GM12878 (cell line): Measurements from ENCODE around the gene PTPRU. TPM values are rescaled to one million over a fixed set of nuclear protein-coding genes. Genes with fewer than 3 reads are reported as not detected.

ENCODE experiments used
- ATAC-seq: fragments of 200-7000 bp; cut with Tn5 transposase; 3 replicates; pipeline ENCODE4 v1.9.1; 2020; ENCODE audit warnings: mild to moderate bottlenecking, moderate library complexity
- BruUV-seq: library from RNA; stranded (reverse); fragments of 400-500 nt; replicated peaks from 2 replicates; lab custom pipeline; 2021; lab: Mats Ljungman, UMichigan
- CTCF ChIA-PET: fragments of 300-600 bp; sonication (Branson Sonifier 250); formaldehyde crosslinking; extraction: SDS; loops from one replicate; lab custom pipeline; 2021; ENCODE audit warnings: inconsistent platforms; lab: Yijun Ruan, JAX
- POLR2A ChIA-PET: fragments of 350-600 bp; formaldehyde crosslinking; extraction: SDS; loops from one replicate; lab custom pipeline; 2021; ENCODE audit warnings: inconsistent platforms; lab: Charles Lee
- RAD21 ChIA-PET: fragments of 300-600 bp; sonication (Branson Sonifier 250); formaldehyde crosslinking; loops from one replicate; lab custom pipeline; 2023; ENCODE audit warnings: antibody characterized with exemption; ENCODE audit not compliant: unreplicated experiment; lab: Charles Lee
- SMC1A ChIA-PET: fragments of 300-600 bp; sonication (Branson Sonifier 250); formaldehyde crosslinking; loops from one replicate; lab custom pipeline; 2023; ENCODE audit not compliant: unreplicated experiment, uncharacterized antibody; lab: Charles Lee
- DNase-seq: peaks from one replicate; pipeline ENCODE4 v3.0.0-alpha.2; 2011; ENCODE audit warnings: low read depth, low spot score
- FAIRE-seq: peaks from 3 replicates; lab custom pipeline; 2011; peaks lifted over from hg19 to GRCh38; lab: Jason Lieb, UNC
- H2AFZ ChIP-seq: 2 replicates; pipeline ENCODE4 v1.6.0; 2011; ENCODE audit warnings: low read depth, low read length, control low read depth; ENCODE audit not compliant: control insufficient read depth
- H3K27ac ChIP-seq: 2 replicates; pipeline ENCODE4 v1.5.1; 2011; ENCODE audit warnings: control low read depth; ENCODE audit not compliant: control insufficient read depth, insufficient read depth
- H3K27me3 ChIP-seq, 2 experiments: replicated peaks in 1 of 2; 2 replicates each; pipeline versions ENCODE4 v1.6.0 to v1.6.1; 2011; ENCODE audit warnings: low read length in 1 of 2; ENCODE audit not compliant: control insufficient read depth in 2 of 2, insufficient read depth in 2 of 2
- H3K36me3 ChIP-seq, 2 experiments: 2 replicates each; pipeline ENCODE4 v1.5.1; 2011; ENCODE audit warnings: low read length in 1 of 2; ENCODE audit not compliant: control insufficient read depth in 2 of 2, insufficient read depth in 2 of 2
- H3K4me1 ChIP-seq: 2 replicates; pipeline ENCODE4 v1.6.1; 2011; ENCODE audit warnings: mild to moderate bottlenecking, low read length, moderate library complexity, mixed read lengths; ENCODE audit not compliant: control insufficient read depth, insufficient read depth
- H3K4me2 ChIP-seq: 2 replicates; pipeline ENCODE4 v1.6.0; 2011; ENCODE audit warnings: control low read depth; ENCODE audit not compliant: control insufficient read depth, insufficient read depth
- H3K4me3 ChIP-seq: fragments of 200-600 bp; sonication (generic); 2 replicates; pipeline ENCODE4 v1.5.1; 2016
- H3K79me2 ChIP-seq: 2 replicates; pipeline ENCODE4 v1.6.0; 2011; ENCODE audit warnings: low read length; ENCODE audit not compliant: control insufficient read depth, insufficient read depth
- H3K9ac ChIP-seq: 2 replicates; pipeline ENCODE4 v1.8.0; 2011; ENCODE audit warnings: low read length, control low read depth, mixed read lengths; ENCODE audit not compliant: control insufficient read depth, insufficient read depth
- H3K9me3 ChIP-seq: replicated peaks from 3 replicates; pipeline ENCODE4 v1.5.1; 2011; ENCODE audit warnings: mild to moderate bottlenecking, low read length; ENCODE audit not compliant: control insufficient read depth, insufficient read depth
- H4K20me1 ChIP-seq: 2 replicates; pipeline ENCODE4 v1.6.0; 2011; ENCODE audit not compliant: control insufficient read depth, insufficient read depth
- BCL3 ChIP-seq: IDR thresholded peaks from 2 replicates; pipeline ENCODE4 v1.6.1; 2011; ENCODE audit warnings: borderline replicate concordance, low read depth, mild to moderate bottlenecking, moderate library complexity, low read length; ENCODE audit not compliant: insufficient read depth, poor library complexity, severe bottlenecking
- BMI1 ChIP-seq: fragments of 450-650 bp; IDR thresholded peaks from 2 replicates; pipeline ENCODE4 v1.6.1; 2016; ENCODE audit warnings: mild to moderate bottlenecking, moderate library complexity, borderline replicate concordance
- CREM ChIP-seq: IDR thresholded peaks from 2 replicates; pipeline ENCODE4 v1.6.1; 2014; ENCODE audit warnings: antibody characterized with exemption, low read depth
- POLR2A ChIP-seq: IDR thresholded peaks from 2 replicates; pipeline ENCODE4 v1.6.1; 2011; ENCODE audit warnings: low read depth, mild to moderate bottlenecking, low read length
- SP1 ChIP-seq: IDR thresholded peaks from one replicate; pipeline ENCODE4 v1.6.1; 2011; ENCODE audit warnings: low read depth, low read length
- SREBF2 ChIP-seq: IDR thresholded peaks from 2 replicates; pipeline ENCODE4 v1.6.1; 2012; ENCODE audit warnings: mild to moderate bottlenecking, low read length
- SRF ChIP-seq, 2 experiments: IDR thresholded peaks; 2 replicates each; pipeline ENCODE4 v1.6.1; 2011; ENCODE audit warnings: low read depth in 2 of 2, low read length in 2 of 2, mild to moderate bottlenecking in 1 of 2, moderate library complexity in 1 of 2
- TCF12 ChIP-seq: IDR thresholded peaks from 2 replicates; pipeline ENCODE4 v1.6.1; 2011; ENCODE audit warnings: low read depth, mild to moderate bottlenecking, low read length
- ZBED1 ChIP-seq: IDR thresholded peaks from 2 replicates; pipeline ENCODE4 v1.6.1; 2016; ENCODE audit warnings: borderline replicate concordance
- ZNF274 ChIP-seq: IDR thresholded peaks from one replicate; pipeline ENCODE4 v1.8.0; 2011; ENCODE audit not compliant: insufficient read length, insufficient read depth
- ZNF384 ChIP-seq: IDR thresholded peaks from 2 replicates; pipeline ENCODE4 v1.6.1; 2012; ENCODE audit warnings: low read depth, mild to moderate bottlenecking, low read length, improper control_type of control experiment, borderline replicate concordance
- WGBS: methylation state at CpG from one replicate; pipeline ENCODE4 v1.1.6; 2016; ENCODE audit warnings: low lambda C conversion rate; ENCODE audit not compliant: insufficient replicate concordance, insufficient coverage; ENCODE audit errors: missing lambda C conversion rate; 5-methylcytosine and 5-hydroxymethylcytosine counted together
- in situ Hi-C: fragments of 300-500 bp; cut with MboI; formaldehyde crosslinking; loops from 9 replicates; pipeline ENCODE4 v1.14.3; 2018; ENCODE audit warnings: mixed read lengths
- intact Hi-C: fragments of 100-400 bp; cut with micrococcal nuclease; formaldehyde crosslinking; loops from one replicate; pipeline ENCODE4 v1.14.2; 2022; ENCODE audit not compliant: unreplicated experiment
- polyA plus RNA-seq, 11 experiments: library from polyadenylated mRNA; depleted of rRNA in 4 of 11; unstranded in 6 of 11; stranded (reverse) in 5 of 11; fragments of >200 nt; fragmentation: Nextera tagmentation in 4 of 11; fragmentation: Illumina TruSeq in 1 of 11; extraction: Ambion mirVana in 4 of 11; extraction: Trizol in 1 of 11; gene quantifications; 1 replicate in 1 of 11; 2 replicates in 10 of 11; pipeline versions ENCODE4 v1.2.1 to v1.2.3, GENCODE V29; 2011 to 2016; ENCODE audit warnings: inconsistent platforms in 2 of 11, missing spikeins in 2 of 11, low read depth in 1 of 11
- total RNA-seq, 4 experiments: library from RNA; depleted of rRNA in 3 of 4; stranded (reverse); fragments of >200 nt in 3 of 4; fragmentation: Illumina TruSeq in 1 of 4; extraction: Trizol in 1 of 4; gene quantifications; 2 replicates each; pipeline versions ENCODE4 v1.2.1 to v1.2.3, GENCODE V29; 2013 to 2021
- TF ChIP-seq, protein P1 (sequence below): fragments of 450-650 bp; IDR thresholded peaks from 2 replicates; pipeline ENCODE4 v1.6.1; 2018; ENCODE audit warnings: borderline replicate concordance, mild to moderate bottlenecking; ENCODE audit not compliant: partially characterized antibody

Gene PTPRU
- total and polyA plus RNA-seq, 10 of the 15 experiments (the other 5 are each of a cell fraction or from before 2014, with no cell fraction given) = 0.04 to 2.5 (median 0.73) TPM

- intact Hi-C loops = loop anchor here (5.0 kb wide), 1 partner anchor 868 kb away; no protein-coding TSS in a partner anchor
- Histone ChIP-seq H3K9me3 (no peaks in the 10 kb centered on the region), H4K20me1 (no peaks in the 10 kb centered on the region), H2AFZ (no peak overlapping the region), H3K4me3 (no peak overlapping the region)
- no TSS peak for BruUV-seq
- SMC1A ChIA-PET = no interaction called here
- no peak for FAIRE-seq
- 42% methylated on average over 7 of the region's 7 CpGs for WGBS
- TF ChIP-seq POLR2A (no peak), SP1 (no peak), BCL3 (no peak), ZBED1 (no peak), BMI1 (no peak), TCF12 (no peak)
- TF ChIP-seq, all 136 proteins: peak for 0
- Histone ChIP-seq H3K27me3 (peaks cover 10 to 21% of the 10 kb centered on the region in 2 experiments), H3K9ac (no peak overlapping the region), H3K27ac (no peak overlapping the region), H3K4me2 (no peak overlapping the region), H3K36me3 (no peaks in the 10 kb centered on the region), H3K79me2 (no peaks in the 10 kb centered on the region), H3K4me1 (peaks cover 8% of the 10 kb centered on the region)
- ATAC-seq = no peak
- POLR2A ChIA-PET = no interaction called here
- in situ Hi-C loops = loop anchor here (5.0 to 10.0 kb wide), 2 partner anchors 1468 to 1676 kb away; no protein-coding TSS in a partner anchor
- no peak for DNase-seq
- RAD21 ChIA-PET = no interaction called here
- CTCF ChIA-PET = interaction anchor here (1.0 kb wide), 1 partner anchor 9 kb away, joined by 3 read pairs; no protein-coding TSS in a partner anchor
Measured at GRCh38 chr1:29239142-29239541, 2.8 kb downstream of the PTPRU start.

GRCh38 chr1:29240400-29240837, 4.1 kb downstream of the PTPRU start:
- TF ChIP-seq ZNF384 (no peak), CREM (no peak), ZNF274 (no peak), SRF (IDR thresholded peaks at IDR 0.05; ENCODE audit: low read depth in 2 of 2, low read length in 2 of 2) (no peak), SREBF2 (no peak)
- TF ChIP-seq, protein P1, sequence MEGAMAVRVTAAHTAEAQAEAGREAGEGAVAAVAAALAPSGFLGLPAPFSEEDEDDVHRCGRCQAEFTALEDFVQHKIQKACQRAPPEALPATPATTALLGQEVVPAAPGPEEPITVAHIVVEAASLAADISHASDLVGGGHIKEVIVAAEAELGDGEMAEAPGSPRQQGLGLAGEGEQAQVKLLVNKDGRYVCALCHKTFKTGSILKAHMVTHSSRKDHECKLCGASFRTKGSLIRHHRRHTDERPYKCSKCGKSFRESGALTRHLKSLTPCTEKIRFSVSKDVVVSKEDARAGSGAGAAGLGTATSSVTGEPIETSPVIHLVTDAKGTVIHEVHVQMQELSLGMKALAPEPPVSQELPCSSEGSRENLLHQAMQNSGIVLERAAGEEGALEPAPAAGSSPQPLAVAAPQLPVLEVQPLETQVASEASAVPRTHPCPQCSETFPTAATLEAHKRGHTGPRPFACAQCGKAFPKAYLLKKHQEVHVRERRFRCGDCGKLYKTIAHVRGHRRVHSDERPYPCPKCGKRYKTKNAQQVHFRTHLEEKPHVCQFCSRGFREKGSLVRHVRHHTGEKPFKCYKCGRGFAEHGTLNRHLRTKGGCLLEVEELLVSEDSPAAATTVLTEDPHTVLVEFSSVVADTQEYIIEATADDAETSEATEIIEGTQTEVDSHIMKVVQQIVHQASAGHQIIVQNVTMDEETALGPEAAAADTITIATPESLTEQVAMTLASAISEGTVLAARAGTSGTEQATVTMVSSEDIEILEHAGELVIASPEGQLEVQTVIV = no peak
- ChIA-PET SMC1A (no interaction called here), POLR2A (no interaction called here), CTCF (interaction anchor here (0.5 to 1.1 kb wide), 4 partner anchors 10 to 553 kb away, joined by 3 to 4 read pairs (median 3); no protein-coding TSS in a partner anchor), RAD21 (no interaction called here)
- no peak overlapping the region for H3K27ac ChIP-seq
- no peak overlapping the region for H3K9ac ChIP-seq
- ATAC-seq = no peak
- no peak for DNase-seq
- no peaks in the 10 kb centered on the region for H3K9me3 ChIP-seq
- H3K4me1 ChIP-seq = peaks cover 8% of the 10 kb centered on the region
- no peak overlapping the region for H3K4me2 ChIP-seq
- no peaks in the 10 kb centered on the region for H4K20me1 ChIP-seq
- H3K36me3 ChIP-seq = no peaks in the 10 kb centered on the region
- in situ Hi-C loops (loop anchor here (10.0 kb wide), 1 partner anchor 604 kb away; no protein-coding TSS in a partner anchor), intact Hi-C loops (no loop called here)
- H3K79me2 ChIP-seq = no peaks in the 10 kb centered on the region
- FAIRE-seq = no peak
- no peak overlapping the region for H3K4me3 ChIP-seq
- H2AFZ ChIP-seq = no peak overlapping the region
- WGBS = 0% methylated on average over 1 of the region's 4 CpGs
- H3K27me3 ChIP-seq = peaks cover 10 to 21% of the 10 kb centered on the region in 2 experiments
- BruUV-seq = no TSS peak
